HG02763 (cell line): ENCODE data around the gene TYMP.
A peak's percentile ranks its signal among the peaks of the same experiment; 100 is the strongest.
"Not testable (repeated sequence)": the region's sequence is repeated elsewhere in the genome, so short reads cannot be mapped to it uniquely, and the experiment has no call there.

Experiments used
- ATAC-seq: cut with Tn5 transposase; IDR thresholded peaks from one replicate; pipeline ENCODE4 v1.9.1; 2021; ENCODE audit warnings: mild to moderate bottlenecking, moderate library complexity; ENCODE audit not compliant: unreplicated experiment

TYMP gene

GRCh38 chr22:50525104-50525857 lies 4.5 kb downstream of the TYMP start, which contains the start of gene SCO2:
Gene SCO2 (minus strand): TSS chr22:50525598. CDS start chr22:50524411, 1,187 bp downstream.
- peak; percentile 41 for ATAC-seq

- no peak for ATAC-seq
These were observed 5.1 kb downstream of the TYMP start for GRCh38 chr22:50524676-50525103.

- no peak for ATAC-seq
These were observed 5.8 kb downstream of the TYMP start for GRCh38 chr22:50523806-50524675.

GRCh38 chr22:50523458-50523805 lies 6.4 kb downstream of the TYMP start:
- no peak for ATAC-seq

GRCh38 chr22:50522806-50523438 lies 6.9 kb downstream of the TYMP start:
- ATAC-seq, result no peak

- ATAC-seq, result no peak
These were observed 7.5 kb downstream of the TYMP start for GRCh38 chr22:50522208-50522805.

GRCh38 chr22:50521710-50522109 lies 8.1 kb downstream of the TYMP start:
- no peak for ATAC-seq

GRCh38 chr22:50520826-50521453 lies 8.9 kb downstream of the TYMP start:
- ATAC-seq, result no peak

GRCh38 chr22:50520184-50520583 lies 9.6 kb downstream of the TYMP start:
- not testable (repeated sequence) for ATAC-seq

- no peak for ATAC-seq
These were observed 10.7 kb downstream of the TYMP start for GRCh38 chr22:50519151-50519550.

GRCh38 chr22:50518606-50519005 lies 11.2 kb downstream of the TYMP start:
- ATAC-seq, result no peak

GRCh38 chr22:50517495-50518260 lies 12.1 kb downstream of the TYMP start:
- no peak for ATAC-seq

GRCh38 chr22:50516891-50517290 lies 12.9 kb downstream of the TYMP start:
- ATAC-seq, result no peak

GRCh38 chr22:50516068-50516467 lies 13.7 kb downstream of the TYMP start:
- ATAC-seq, result no peak

GRCh38 chr22:50513175-50513574 lies 16.6 kb downstream of the TYMP start:
- ATAC-seq, result no peak

GRCh38 chr22:50508897-50509296 lies 20.9 kb downstream of the TYMP start:
- ATAC-seq, result no peak

GRCh38 chr22:50507991-50508884 lies 21.6 kb downstream of the TYMP start, which contains the start of gene NCAPH2:
Gene NCAPH2 (plus strand): TSS chr22:50508224. CDS start chr22:50508338, 114 bp downstream.
- ATAC-seq, result peak; percentile 73

GRCh38 chr22:50507421-50507990 lies 22.3 kb downstream of the TYMP start, which contains the start of gene LMF2:
Gene LMF2 (minus strand): TSS chr22:50507702. CDS start chr22:50507675, 27 bp downstream.
- ATAC-seq, result peak; percentile 50
